Measurements from ENCODE around the gene CTCFL.

CTCFL gene

DNA sequence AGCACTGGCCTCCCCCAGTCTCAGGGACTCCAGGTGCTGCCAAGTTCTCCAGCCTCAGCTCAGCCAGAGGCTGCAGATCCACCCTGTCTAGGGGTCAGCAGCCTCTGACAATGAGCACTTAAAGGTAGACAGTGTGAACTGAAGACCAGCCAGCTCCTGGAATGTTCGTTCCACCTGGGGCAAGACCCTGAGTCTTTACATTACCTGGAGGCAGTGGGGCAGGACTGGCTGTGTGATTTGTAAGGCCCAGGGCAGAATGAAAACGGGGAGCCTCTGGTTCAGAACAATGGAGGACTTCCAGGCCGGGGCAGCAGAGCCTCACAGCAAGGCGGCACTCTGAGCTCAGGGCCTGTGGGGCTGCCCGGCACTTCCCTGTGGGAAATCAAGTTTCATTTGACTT, 65.0 kb downstream of the CTCFL start:
- DNase-seq, result no peak

DNA sequence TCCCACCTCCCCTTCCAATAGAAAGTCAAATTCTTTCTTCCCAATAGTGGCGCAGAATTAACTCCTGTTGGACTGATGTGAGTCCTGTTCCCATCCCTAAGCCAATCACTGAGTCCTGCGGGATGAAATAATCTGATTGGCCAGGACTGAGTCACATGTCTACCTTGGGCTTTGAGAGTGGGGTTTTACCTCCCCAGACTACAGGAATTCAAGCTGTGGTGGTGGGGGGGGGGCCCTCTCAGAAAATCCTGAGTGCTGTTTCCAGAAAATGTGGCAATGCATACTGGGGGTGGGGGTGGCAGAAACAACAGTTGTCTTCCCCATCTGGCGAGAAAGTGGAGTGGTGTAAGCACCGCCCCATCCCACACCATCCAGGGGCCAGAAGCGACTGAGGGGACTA, 65.7 kb downstream of the CTCFL start:
- peak in 1 of 2 experiments; percentile 8 for DNase-seq

- peak in 1 of 2 experiments; percentile 53 for DNase-seq
Observed at GRCh38 chr20:57458400-57459160, 66.4 kb downstream of the CTCFL start.

- no peak for DNase-seq
Observed at GRCh38 chr20:57457243-57458095, 67.5 kb downstream of the CTCFL start.

- no peak for DNase-seq
Observed at GRCh38 chr20:57456116-57456515, 68.8 kb downstream of the CTCFL start.

DNA sequence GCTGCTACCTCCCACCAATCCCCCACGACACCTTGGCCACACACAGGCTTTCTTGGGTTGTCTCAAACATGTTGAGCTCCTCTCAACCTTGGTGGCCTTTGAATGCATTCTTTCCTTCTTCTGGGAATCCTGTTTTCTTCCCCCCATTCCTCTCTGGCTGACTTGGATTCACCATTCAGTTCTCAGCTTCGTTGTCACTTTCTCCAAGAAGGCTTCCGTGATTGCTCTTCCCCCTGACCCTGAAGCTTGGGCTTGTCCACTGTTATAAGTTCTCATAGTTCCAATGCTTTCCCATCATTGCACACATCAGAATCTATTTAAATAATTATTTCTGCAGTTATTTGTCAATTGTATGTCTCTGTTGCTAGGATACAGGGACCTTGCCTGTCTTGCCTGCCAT, 69.6 kb downstream of the CTCFL start:
- no peak for DNase-seq

- no peak for DNase-seq
Observed at GRCh38 chr20:57451795-57452661, 72.9 kb downstream of the CTCFL start.

DNA sequence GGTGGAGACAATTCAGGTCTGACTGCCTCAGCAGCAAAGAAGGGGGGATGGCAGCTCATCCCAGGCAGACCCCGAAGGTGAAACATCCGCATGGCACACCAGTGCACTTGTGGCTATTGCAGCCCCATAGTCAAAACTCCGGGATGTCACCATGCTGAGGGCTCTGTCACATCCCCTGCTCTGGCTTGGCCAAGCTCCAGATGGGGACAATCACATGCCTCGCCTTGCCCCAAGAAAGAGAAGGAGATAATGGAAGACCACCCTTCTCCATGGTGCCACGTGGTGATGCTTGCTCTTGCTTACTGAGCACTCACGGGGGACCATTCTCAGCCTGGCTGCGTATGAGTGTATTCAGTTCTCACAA, 73.5 kb downstream of the CTCFL start:
- DNase-seq, result no peak

GRCh38 chr20:57450931-57451330, 74.0 kb downstream of the CTCFL start:
- no peak for DNase-seq

GRCh38 chr20:57450419-57450818, 74.5 kb downstream of the CTCFL start:
- DNase-seq, result no peak

DNA sequence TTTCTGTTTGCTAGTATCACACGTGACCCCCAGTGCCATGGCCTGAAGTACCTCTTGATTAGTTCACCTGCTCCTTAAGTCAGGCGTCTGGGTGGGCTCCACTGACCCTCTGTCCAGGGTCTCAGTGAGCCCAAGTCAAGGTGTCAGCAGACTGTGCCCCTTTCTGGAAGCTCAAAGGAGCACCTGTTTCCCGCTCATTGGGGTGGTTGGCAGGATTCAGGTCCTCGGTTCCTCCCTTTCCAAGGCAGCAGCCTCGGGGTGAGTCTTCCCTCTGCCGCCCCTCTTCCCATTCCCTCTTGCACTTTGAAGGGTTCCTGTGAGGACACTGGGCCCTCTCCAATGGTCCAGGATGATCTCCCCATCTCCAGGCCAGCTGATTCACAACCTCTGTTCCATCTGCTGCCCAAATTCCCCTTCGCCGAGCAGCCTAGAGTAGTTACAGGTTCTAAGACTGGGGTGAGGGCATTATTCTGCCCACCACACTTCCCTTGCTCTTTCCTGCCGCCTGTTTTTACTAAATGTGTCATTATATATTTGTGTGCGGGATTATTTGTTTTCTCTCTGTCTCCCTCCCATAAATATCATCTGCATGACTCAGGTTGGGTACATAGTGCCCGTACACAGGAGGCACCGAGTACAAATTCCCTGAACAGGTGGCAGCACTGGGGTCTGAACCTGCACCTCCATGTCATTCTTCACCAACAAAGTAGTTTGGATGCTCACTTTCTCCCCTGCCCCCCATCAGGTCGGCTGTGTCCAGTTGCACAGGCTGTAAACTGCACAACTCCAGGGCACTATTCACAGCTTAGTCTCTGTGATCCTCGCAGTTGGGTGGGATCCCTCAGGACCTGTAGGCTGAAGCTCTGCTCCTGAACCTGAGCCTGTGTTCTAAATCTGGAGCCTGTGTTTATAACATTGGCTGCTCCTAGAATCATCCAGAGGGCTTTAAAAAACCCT, 75.3 kb downstream of the CTCFL start:
- DNase-seq, result no peak

DNA sequence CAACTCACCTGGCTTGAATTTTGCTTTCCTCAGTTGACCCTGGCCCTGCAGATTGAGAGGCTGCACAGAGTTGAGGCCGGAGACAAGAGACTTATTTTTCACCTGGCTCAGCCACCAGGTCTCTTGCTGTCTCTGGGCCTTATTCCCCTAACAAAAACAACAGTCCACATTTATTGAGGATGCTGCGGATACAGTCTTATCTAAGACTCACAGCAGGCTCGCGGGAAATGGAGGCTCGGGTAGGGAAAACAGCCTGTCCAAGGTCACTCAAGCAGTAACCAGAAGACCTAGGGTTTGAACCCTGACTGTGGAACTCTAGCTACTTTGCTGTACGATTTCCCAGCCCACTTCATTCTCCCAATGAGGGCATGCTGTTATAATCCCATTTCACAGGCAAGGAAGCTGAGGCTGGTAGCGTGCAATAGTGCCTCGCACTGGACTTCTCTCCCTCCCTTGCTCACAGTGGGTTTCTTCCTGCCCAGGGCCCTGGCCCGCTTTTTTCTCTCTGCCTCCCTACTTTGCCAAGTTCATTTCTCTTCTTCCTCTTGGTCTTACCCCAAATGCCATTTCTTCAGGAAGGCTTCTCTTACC, 76.1 kb downstream of the CTCFL start:
- no peak for DNase-seq

All from NCI-H446 (cell line).